ENCODE measurements around the gene IGSF1. TPM values are rescaled to one million over a fixed set of nuclear protein-coding genes. Genes with fewer than 3 reads are reported as not detected.

IGSF1 gene
- total and polyA plus RNA-seq, 2 of the 4 experiments (the other 2 are of a cell fraction), result not detected

- H3K79me1 ChIP-seq (ENCODE audit: low read depth in 1 of 2, low read length in 2 of 2), result no peaks in the 10 kb centered on the region
- no peak overlapping the region for H3K4me2 ChIP-seq (ENCODE audit: low read depth, low read length)
- H2AK9ac ChIP-seq (replicated peaks; ENCODE audit: low read depth, low read length, poor library complexity), result no peak overlapping the region
- H3K4me1 ChIP-seq (ENCODE audit: control insufficient read depth, insufficient read depth, low read length), result no peaks in the 10 kb centered on the region
- TF ChIP-seq RCOR1 (IDR thresholded peaks at IDR 0.05; ENCODE audit: insufficient replicate concordance, low read length) (no peak), MXI1 (IDR thresholded peaks at IDR 0.05; ENCODE audit: borderline replicate concordance, low read depth, low read length) (no peak), CHD1 (IDR thresholded peaks at IDR 0.05; ENCODE audit: low read depth, low read length) (no peak), RAD21 (IDR thresholded peaks at IDR 0.05; ENCODE audit: low read length) (no peak), FOS (IDR thresholded peaks at IDR 0.05; ENCODE audit: low read depth, low read length) (no peak), RFX5 (IDR thresholded peaks at IDR 0.05; ENCODE audit: low read depth, low read length) (no peak), MAZ (IDR thresholded peaks at IDR 0.05; ENCODE audit: borderline replicate concordance, low read depth, low read length) (no peak), CTCF (conservative IDR thresholded peaks at IDR 0.05; ENCODE audit: low read depth, low read length) (no peak), SMC3 (IDR thresholded peaks at IDR 0.05; ENCODE audit: low read depth, low read length) (no peak)
- H3K27ac ChIP-seq (ENCODE audit: insufficient read depth, low read length), result no peak overlapping the region
- no peak for DNase-seq
- H3K9me3 ChIP-seq (ENCODE audit: control insufficient read depth, insufficient read depth, low read length), result 0 out of 2 replicates have a peak, but pooled peaks cover 2% of the 10 kb centered on the region
- H4K8ac ChIP-seq (ENCODE audit: low read depth in 2 of 2, low read length in 2 of 2), result no peak overlapping the region
- no peak overlapping the region for H3K4me3 ChIP-seq (ENCODE audit: insufficient read depth, low read depth, low read length)
- no CpG with 5 or more reads among the region's 4 CpGs for WGBS, 2 experiments (ENCODE audit: extremely low coverage in 2 of 2, insufficient read length in 1 of 2)
- H4K5ac ChIP-seq (ENCODE audit: low read depth, low read length), result no peak overlapping the region
- intact Hi-C loops (cut with micrococcal nuclease), result no loop called here
- no peak overlapping the region for H2BK120ac ChIP-seq (ENCODE audit: low read depth, low read length)
- in situ Hi-C loops (cut with MboI; ENCODE audit: low sequenced_read_pairs), result no loop called here
- ChIA-PET POLR2A (ENCODE audit: unreplicated experiment) (no interaction called here), CTCF (no interaction called here)
- ATAC-seq (ENCODE audit: low read depth), result no peak
- no peak overlapping the region for H2BK20ac ChIP-seq (ENCODE audit: low read depth, low read length)
- no peak overlapping the region for H2BK5ac ChIP-seq (ENCODE audit: low read depth, low read length, poor library complexity, severe bottlenecking)
- no peaks in the 10 kb centered on the region for H4K20me1 ChIP-seq (ENCODE audit: insufficient read depth, low read length)
- no peak overlapping the region for H3K4ac ChIP-seq (ENCODE audit: low read depth, low read length)
- H3K23ac ChIP-seq (ENCODE audit: low read depth, low read length), result no peak overlapping the region
- no peak overlapping the region for H2AK5ac ChIP-seq (ENCODE audit: low read depth, low read length)
- no peaks in the 10 kb centered on the region for H3K36me3 ChIP-seq (ENCODE audit: control insufficient read depth, insufficient read depth, low read length)
- H4K91ac ChIP-seq (ENCODE audit: insufficient read depth, low read depth, low read length), result no peak overlapping the region
- BruUV-seq (replicated peaks), result no TSS peak
- H2AFZ ChIP-seq (replicated peaks; ENCODE audit: low read length, poor library complexity), result no peak overlapping the region
- no peaks in the 10 kb centered on the region; the same call in 1 of the 2 replicates for H3K27me3 ChIP-seq (ENCODE audit: control insufficient read depth, insufficient read depth, low read length)
- dilution Hi-C loops (cut with HindIII; ENCODE audit: low sequenced_read_pairs, unreplicated experiment), result no loop called here
- no peaks in the 10 kb centered on the region for H3K9me1 ChIP-seq (ENCODE audit: insufficient read depth, low read length)
- no peak overlapping the region for H3K56ac ChIP-seq (ENCODE audit: extremely low read depth, insufficient read depth, low read length)
- no peak overlapping the region for H3K18ac ChIP-seq (ENCODE audit: low read depth, low read length)
- no peak overlapping the region for H3K9ac ChIP-seq (ENCODE audit: low read depth, low read length)
- H3K14ac ChIP-seq (replicated peaks; ENCODE audit: low read depth, low read length), result no peak overlapping the region
- H2BK15ac ChIP-seq (ENCODE audit: low read depth, low read length), result no peak overlapping the region
Observed at GRCh38 chrX:131317326-131317725, 28.2 kb upstream of the IGSF1 start.

All from IMR-90 (cell line).